Measurements from ENCODE around the gene LRRC14B.

Gene LRRC14B

GRCh38 chr5:174876-175465 is 16.3 kb upstream of the LRRC14B start:
- ChIA-PET POLR2A (interaction anchor here (0.6 kb wide), 1 partner anchor 43 kb away, joined by 3 read pairs; the partner anchor contains the start of genes CCDC127 and SDHA), CTCF (interaction anchor here (0.7 kb wide), 1 partner anchor 75 kb away, joined by 4 read pairs; no protein-coding TSS in a partner anchor)
- no peak overlapping the region for H3K4me3 ChIP-seq (ENCODE audit: low read depth, low read length)
- no peak overlapping the region for H3K27ac ChIP-seq (ENCODE audit: extremely low read depth, low read depth, low read length)
- H3K4me1 ChIP-seq (ENCODE audit: control insufficient read depth, insufficient read depth, low read length) = no peaks in the 10 kb centered on the region
- TF ChIP-seq, protein P1, sequence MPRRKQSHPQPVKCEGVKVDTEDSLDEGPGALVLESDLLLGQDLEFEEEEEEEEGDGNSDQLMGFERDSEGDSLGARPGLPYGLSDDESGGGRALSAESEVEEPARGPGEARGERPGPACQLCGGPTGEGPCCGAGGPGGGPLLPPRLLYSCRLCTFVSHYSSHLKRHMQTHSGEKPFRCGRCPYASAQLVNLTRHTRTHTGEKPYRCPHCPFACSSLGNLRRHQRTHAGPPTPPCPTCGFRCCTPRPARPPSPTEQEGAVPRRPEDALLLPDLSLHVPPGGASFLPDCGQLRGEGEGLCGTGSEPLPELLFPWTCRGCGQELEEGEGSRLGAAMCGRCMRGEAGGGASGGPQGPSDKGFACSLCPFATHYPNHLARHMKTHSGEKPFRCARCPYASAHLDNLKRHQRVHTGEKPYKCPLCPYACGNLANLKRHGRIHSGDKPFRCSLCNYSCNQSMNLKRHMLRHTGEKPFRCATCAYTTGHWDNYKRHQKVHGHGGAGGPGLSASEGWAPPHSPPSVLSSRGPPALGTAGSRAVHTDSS (tag by site-specific recombination; IDR thresholded peaks at IDR 0.05) = no peak
- no peak for TF ChIP-seq ZSCAN5A (tag by site-specific recombination; IDR thresholded peaks at IDR 0.05)
- TF ChIP-seq ZEB2 (tag by site-specific recombination; IDR thresholded peaks at IDR 0.05) = no peak
- no peak for TF ChIP-seq ZNF837 (tag by site-specific recombination; IDR thresholded peaks at IDR 0.05)
- no peak for TF ChIP-seq KLF17 (tag by site-specific recombination; IDR thresholded peaks at IDR 0.05)
- no peak for TF ChIP-seq HOXD13 (CRISPR knock-in tag; IDR thresholded peaks at IDR 0.05; ENCODE audit: borderline replicate concordance)
- TF ChIP-seq, protein P2, sequence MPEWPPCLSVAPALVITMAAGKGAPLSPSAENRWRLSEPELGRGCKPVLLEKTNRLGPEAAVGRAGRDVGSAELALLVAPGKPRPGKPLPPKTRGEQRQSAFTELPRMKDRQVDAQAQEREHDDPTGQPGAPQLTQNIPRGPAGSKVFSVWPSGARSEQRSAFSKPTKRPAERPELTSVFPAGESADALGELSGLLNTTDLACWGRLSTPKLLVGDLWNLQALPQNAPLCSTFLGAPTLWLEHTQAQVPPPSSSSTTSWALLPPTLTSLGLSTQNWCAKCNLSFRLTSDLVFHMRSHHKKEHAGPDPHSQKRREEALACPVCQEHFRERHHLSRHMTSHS (tag by site-specific recombination; IDR thresholded peaks at IDR 0.05) = no peak
- no peak for TF ChIP-seq ZNF623 (tag by site-specific recombination; IDR thresholded peaks at IDR 0.05)
- TF ChIP-seq ZNF777 (tag by site-specific recombination; IDR thresholded peaks at IDR 0.05; ENCODE audit: borderline replicate concordance) = no peak
- TF ChIP-seq, protein P3, sequence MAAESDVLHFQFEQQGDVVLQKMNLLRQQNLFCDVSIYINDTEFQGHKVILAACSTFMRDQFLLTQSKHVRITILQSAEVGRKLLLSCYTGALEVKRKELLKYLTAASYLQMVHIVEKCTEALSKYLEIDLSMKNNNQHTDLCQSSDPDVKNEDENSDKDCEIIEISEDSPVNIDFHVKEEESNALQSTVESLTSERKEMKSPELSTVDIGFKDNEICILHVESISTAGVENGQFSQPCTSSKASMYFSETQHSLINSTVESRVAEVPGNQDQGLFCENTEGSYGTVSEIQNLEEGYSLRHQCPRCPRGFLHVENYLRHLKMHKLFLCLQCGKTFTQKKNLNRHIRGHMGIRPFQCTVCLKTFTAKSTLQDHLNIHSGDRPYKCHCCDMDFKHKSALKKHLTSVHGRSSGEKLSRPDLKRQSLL (tag by site-specific recombination; IDR thresholded peaks at IDR 0.05) = no peak
- no peak for TF ChIP-seq ZBTB48 (tag by site-specific recombination; IDR thresholded peaks at IDR 0.05)
- H3K9me3 ChIP-seq (ENCODE audit: control insufficient read depth, insufficient read depth, low read depth, low read length) = no peaks in the 10 kb centered on the region
- H3K36me3 ChIP-seq (ENCODE audit: control insufficient read depth in 2 of 2, insufficient read depth in 1 of 2, low read length in 2 of 2) = no peaks in the 10 kb centered on the region

- no peaks in the 10 kb centered on the region for H3K9me3 ChIP-seq (ENCODE audit: control insufficient read depth, insufficient read depth, low read depth, low read length)
- H3K4me3 ChIP-seq (ENCODE audit: low read depth, low read length) = no peak overlapping the region
- H3K27ac ChIP-seq (ENCODE audit: extremely low read depth, low read depth, low read length) = no peak overlapping the region
- peaks cover 5% of the 10 kb centered on the region for H3K4me1 ChIP-seq (ENCODE audit: control insufficient read depth, insufficient read depth, low read length)
- ChIA-PET CTCF (interaction anchor here (0.6 to 1.6 kb wide), 2 partner anchors 12 to 270 kb away, joined by 3 to 6 read pairs; no protein-coding TSS in a partner anchor), POLR2A (no interaction called here)
- H3K36me3 ChIP-seq (ENCODE audit: control insufficient read depth in 2 of 2, insufficient read depth in 1 of 2, low read length in 2 of 2) = no peaks in the 10 kb centered on the region
- TF ChIP-seq ZNF510 (tag by site-specific recombination; IDR thresholded peaks at IDR 0.05; ENCODE audit: insufficient replicate concordance) (no peak), KLF10 (tag by site-specific recombination; IDR thresholded peaks at IDR 0.05) (no peak), ZFP3 (tag by site-specific recombination; IDR thresholded peaks at IDR 0.05; ENCODE audit: low read depth) (no peak), ZNF23 (tag by site-specific recombination; IDR thresholded peaks at IDR 0.05; ENCODE audit: borderline replicate concordance) (no peak), ZNF18 (tag by site-specific recombination; IDR thresholded peaks at IDR 0.05) (no peak), ZNF324 (tag by site-specific recombination; IDR thresholded peaks at IDR 0.05) (no peak), ZNF704 (tag by site-specific recombination; IDR thresholded peaks at IDR 0.05) (no peak), ZNF140 (tag by site-specific recombination; IDR thresholded peaks at IDR 0.05) (no peak), ZNF24 (tag by site-specific recombination; IDR thresholded peaks at IDR 0.05) (no peak), BCL11B (tag by site-specific recombination; IDR thresholded peaks at IDR 0.05; ENCODE audit: low read depth) (no peak)
- TF ChIP-seq, protein P1 (tag by site-specific recombination; IDR thresholded peaks at IDR 0.05) = no peak
These were observed 14.9 kb upstream of the LRRC14B start for GRCh38 chr5:176296-176823.
